GM12873 (cell line): ENCODE results near the gene USP40.

ENCODE experiments used
- TF ChIP-seq, protein P1 (sequence below): IDR thresholded peaks from 2 replicates; pipeline ENCODE4 v1.5.1; 2012; ENCODE audit warnings: low read depth, mild to moderate bottlenecking, moderate library complexity, low read length, control low read depth; ENCODE audit not compliant: insufficient read depth; ENCODE audit errors: missing control alignments

The USP40 gene

DNA sequence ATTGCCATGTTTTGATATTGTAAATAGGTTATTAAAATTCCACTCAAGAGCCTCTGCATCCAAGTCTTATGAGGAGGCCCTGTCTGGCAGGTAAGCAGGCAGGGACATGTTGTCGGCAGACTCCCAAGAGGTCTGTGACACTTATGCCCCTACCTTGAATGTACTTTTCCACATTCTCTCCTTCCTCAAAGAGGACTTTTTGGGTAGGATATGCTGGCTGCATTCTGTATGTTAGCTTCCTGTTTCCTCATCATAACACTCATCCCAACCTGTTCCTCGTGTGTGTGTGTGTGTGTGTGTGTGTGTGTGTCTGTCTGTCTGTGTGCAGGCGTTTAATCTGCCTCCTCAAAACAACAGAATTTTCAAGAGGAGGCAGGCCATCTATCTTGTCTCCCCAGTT lies 75.3 kb downstream of the USP40 start:
- TF ChIP-seq, protein P1, sequence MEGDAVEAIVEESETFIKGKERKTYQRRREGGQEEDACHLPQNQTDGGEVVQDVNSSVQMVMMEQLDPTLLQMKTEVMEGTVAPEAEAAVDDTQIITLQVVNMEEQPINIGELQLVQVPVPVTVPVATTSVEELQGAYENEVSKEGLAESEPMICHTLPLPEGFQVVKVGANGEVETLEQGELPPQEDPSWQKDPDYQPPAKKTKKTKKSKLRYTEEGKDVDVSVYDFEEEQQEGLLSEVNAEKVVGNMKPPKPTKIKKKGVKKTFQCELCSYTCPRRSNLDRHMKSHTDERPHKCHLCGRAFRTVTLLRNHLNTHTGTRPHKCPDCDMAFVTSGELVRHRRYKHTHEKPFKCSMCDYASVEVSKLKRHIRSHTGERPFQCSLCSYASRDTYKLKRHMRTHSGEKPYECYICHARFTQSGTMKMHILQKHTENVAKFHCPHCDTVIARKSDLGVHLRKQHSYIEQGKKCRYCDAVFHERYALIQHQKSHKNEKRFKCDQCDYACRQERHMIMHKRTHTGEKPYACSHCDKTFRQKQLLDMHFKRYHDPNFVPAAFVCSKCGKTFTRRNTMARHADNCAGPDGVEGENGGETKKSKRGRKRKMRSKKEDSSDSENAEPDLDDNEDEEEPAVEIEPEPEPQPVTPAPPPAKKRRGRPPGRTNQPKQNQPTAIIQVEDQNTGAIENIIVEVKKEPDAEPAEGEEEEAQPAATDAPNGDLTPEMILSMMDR: no peak

DNA sequence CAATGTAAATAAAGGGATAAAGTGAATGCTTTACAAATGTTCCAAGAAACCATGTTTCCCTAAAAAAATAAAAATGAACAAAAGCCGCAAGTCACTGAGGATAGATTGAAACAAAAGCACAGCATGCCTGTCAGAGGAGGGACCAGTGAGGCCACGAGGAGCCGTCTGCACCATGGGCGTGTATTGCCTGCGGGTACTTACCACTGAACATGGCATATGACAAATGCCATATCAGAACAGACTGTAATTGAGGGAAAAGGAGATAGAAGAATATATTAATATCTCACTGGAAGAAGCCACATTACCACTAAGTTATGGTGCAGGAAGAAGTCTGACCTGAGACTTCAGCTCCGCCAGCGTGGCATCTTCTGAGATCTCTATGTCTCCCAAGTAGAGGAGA lies 75.8 kb downstream of the USP40 start:
- TF ChIP-seq, protein P1: no peak

DNA sequence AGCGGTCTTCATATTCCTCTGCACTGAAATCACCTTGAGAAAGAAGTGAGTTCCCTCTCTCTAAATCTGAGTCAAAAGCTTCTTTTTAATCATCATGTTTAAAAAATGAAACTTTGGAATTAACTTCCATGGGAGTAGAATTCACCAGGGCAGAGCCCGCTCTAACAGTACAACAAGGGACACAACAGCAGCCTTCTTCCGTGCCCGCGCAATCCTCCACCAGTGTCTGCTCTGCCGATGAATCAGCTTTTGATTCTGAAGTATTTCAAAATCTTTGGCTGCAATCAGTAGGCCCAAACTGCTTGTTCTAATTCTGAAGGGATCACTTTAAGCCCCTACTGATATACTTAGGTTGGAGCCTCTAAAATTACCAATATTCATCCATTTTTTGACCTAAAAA lies 76.9 kb downstream of the USP40 start:
- TF ChIP-seq, protein P1: no peak

DNA sequence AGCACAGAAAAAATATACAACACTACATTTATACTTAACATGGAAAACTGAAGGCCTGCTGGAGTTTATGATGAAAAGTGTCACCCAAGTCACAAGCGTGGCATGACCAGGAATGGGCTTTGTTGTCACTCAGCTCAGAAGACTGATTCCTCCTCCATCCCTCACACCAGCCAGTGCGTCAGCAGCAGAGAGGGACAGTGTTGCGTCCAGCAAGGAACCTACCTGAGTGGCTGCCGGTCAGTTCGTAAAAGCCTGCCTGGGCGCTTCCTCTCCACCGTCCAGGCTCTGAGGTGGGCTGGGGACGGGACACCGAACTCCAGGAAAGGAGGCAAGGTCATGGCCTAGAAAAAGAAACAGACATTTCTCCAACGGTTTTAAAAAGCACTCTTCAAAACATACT lies 77.4 kb downstream of the USP40 start:
- TF ChIP-seq, protein P1: no peak

DNA sequence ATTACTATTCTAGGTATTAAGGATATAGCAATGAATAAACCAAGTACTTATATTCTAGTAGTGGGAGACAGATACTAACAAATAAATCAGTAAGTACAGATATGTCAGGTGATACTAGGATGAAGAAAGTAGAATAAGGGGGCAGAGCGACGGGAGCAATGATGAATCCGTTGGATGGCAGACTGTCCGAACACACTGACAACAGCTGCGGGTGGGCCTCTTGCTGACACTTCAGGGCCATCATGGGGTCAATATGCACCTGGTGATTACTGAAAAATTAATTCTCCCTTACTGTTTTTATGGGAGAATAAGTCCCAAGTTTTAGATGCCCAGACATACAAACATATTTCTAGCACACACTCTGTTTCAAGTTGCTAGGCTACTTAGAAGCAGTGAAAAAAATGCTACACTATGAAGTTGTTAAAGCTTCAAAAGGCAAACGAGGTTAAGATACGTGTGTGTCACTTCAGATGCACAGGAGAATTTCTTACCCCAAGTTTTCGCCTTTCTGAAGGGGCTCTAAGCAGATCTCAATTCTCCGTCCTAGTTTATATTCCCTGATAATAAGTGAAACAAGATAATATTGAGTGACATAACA lies 78.7 kb downstream of the USP40 start:
- TF ChIP-seq, protein P1: no peak

DNA sequence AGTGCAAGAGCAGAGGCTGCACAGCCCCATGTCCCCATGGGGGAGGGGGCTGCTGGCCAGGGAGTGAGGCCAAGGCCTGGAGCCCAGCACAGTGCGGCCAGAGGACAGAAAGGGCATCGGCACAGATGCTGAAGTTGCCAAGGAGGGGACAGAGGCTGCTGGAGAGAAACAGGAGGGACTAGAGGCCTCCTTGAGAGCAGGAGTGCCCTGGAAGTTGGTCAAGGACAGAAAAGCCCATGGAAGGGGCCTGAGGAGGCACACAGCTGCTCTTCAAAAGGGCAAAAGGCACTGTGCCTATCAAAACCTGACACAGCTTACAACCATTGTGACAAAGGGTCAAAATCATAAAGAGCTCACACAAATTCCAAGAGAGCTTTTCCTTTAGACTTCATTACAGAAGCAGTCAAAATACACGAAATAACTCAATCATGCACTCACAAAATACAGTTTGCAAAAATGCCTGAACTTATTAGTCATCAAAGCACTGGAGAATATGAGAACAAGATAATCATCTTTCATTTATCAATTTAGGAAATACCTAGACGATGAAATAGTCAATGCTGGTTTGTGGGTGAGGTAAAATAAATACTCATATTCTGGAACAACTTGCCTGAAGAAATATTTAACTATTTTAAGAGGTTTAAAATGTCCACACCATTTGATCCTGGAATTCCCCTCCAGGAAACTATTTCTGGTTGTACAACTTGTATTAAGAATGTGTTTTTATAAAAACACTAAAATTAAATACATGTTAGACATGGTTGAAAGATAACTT lies 79.6 kb downstream of the USP40 start:
- TF ChIP-seq, protein P1: no peak

DNA sequence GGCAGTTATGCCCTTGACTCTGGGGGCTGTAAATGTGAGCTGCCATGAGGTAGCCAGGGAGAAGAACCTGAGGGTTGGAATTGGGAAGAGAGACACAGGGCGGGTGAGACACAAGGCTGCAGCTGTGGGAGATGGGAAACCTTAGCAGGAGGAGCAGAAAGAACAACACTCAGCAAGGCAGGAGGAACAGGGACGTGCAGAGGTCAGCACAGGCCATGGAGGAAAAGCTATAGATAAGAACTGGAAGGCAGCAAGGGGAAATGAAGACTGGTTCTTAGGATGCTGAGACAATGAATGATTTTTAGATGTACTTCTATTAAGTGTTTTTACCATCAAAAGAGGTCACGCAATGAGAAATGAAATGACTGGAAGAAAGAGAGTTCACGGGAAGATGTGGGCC lies 80.2 kb downstream of the USP40 start:
- TF ChIP-seq, protein P1: no peak
